H9 (cell line): ENCODE results near the gene SGIP1. TPM values are rescaled to one million over a fixed set of nuclear protein-coding genes. Genes with fewer than 3 reads are reported as not detected.

Source experiments
- DNase-seq: peaks from one replicate; pipeline ENCODE4 v3.0.0-alpha.2; 2017
- H2AFZ ChIP-seq: one replicate; pipeline ENCODE4 v1.6.1; 2013; ENCODE audit warnings: mild to moderate bottlenecking, low read length, control low read depth, moderate library complexity
- H2AK5ac ChIP-seq: 2 replicates; pipeline ENCODE4 v1.6.1; 2013; ENCODE audit warnings: low read length, control low read depth, mixed read lengths; ENCODE audit not compliant: insufficient read length
- H2BK120ac ChIP-seq: one replicate; pipeline ENCODE4 v1.6.1; 2013; ENCODE audit warnings: low read depth, mild to moderate bottlenecking, low read length, control low read depth, inconsistent platforms; ENCODE audit not compliant: poor library complexity, severe bottlenecking
- H2BK12ac ChIP-seq: 2 replicates; pipeline ENCODE4 v1.6.1; 2013; ENCODE audit warnings: low read length, control low read depth, mixed read lengths, low read depth; ENCODE audit not compliant: insufficient read length
- H2BK15ac ChIP-seq: 2 replicates; pipeline ENCODE4 v1.6.1; 2013; ENCODE audit warnings: low read depth, low read length, control low read depth
- H2BK20ac ChIP-seq: one replicate; pipeline ENCODE4 v1.6.1; 2013; ENCODE audit warnings: low read depth, mild to moderate bottlenecking, low read length, control low read depth, inconsistent platforms; ENCODE audit not compliant: poor library complexity, severe bottlenecking
- H2BK5ac ChIP-seq: 2 replicates; pipeline ENCODE4 v1.6.1; 2013; ENCODE audit warnings: low read length, control low read depth, mixed read lengths; ENCODE audit not compliant: insufficient read length
- H3K14ac ChIP-seq: 2 replicates; pipeline ENCODE4 v1.6.1; 2013; ENCODE audit warnings: low read length, control low read depth; ENCODE audit not compliant: insufficient read depth
- H3K18ac ChIP-seq: 2 replicates; pipeline ENCODE4 v1.6.1; 2013; ENCODE audit warnings: low read depth, mild to moderate bottlenecking, mixed read lengths, low read length, control low read depth; ENCODE audit not compliant: insufficient read length
- H3K23ac ChIP-seq: 2 replicates; pipeline ENCODE4 v1.6.1; 2013; ENCODE audit warnings: low read length, control low read depth, mixed read lengths, low read depth; ENCODE audit not compliant: insufficient read length
- H3K23me2 ChIP-seq: 2 replicates; pipeline ENCODE4 v1.6.1; 2013; ENCODE audit warnings: low read depth, mild to moderate bottlenecking, mixed read lengths, low read length, control low read depth; ENCODE audit not compliant: insufficient read length, poor library complexity, severe bottlenecking
- H3K27ac ChIP-seq: 2 replicates; pipeline ENCODE4 v1.5.1; 2013; ENCODE audit warnings: low read length, control low read depth, mixed read lengths, low read depth; ENCODE audit not compliant: insufficient read length
- H3K27me3 ChIP-seq: 2 replicates; pipeline ENCODE4 v1.6.1; 2013; ENCODE audit warnings: low read length, control low read depth, inconsistent platforms; ENCODE audit not compliant: insufficient read depth
- H3K4ac ChIP-seq: 2 replicates; pipeline ENCODE4 v1.6.1; 2013; ENCODE audit warnings: low read depth, mild to moderate bottlenecking, control low read depth, inconsistent platforms, low read length, moderate library complexity
- H3K4me1 ChIP-seq: 2 replicates; pipeline ENCODE4 v1.6.1; 2013; ENCODE audit warnings: low read length, control low read depth, inconsistent platforms; ENCODE audit not compliant: insufficient read depth
- H3K4me2 ChIP-seq: 2 replicates; pipeline ENCODE4 v1.6.1; 2013; ENCODE audit warnings: low read length, control low read depth, mixed read lengths; ENCODE audit not compliant: insufficient read length, insufficient read depth
- H3K56ac ChIP-seq: 2 replicates; pipeline ENCODE4 v1.6.1; 2013; ENCODE audit warnings: low read depth, mild to moderate bottlenecking, mixed read lengths, low read length, control low read depth; ENCODE audit not compliant: insufficient read length
- H3K79me1 ChIP-seq: 2 replicates; pipeline ENCODE4 v1.6.1; 2013; ENCODE audit warnings: low read depth, mild to moderate bottlenecking, moderate library complexity, low read length, control low read depth, inconsistent platforms; ENCODE audit not compliant: insufficient read depth, poor library complexity, severe bottlenecking
- H3K79me2 ChIP-seq: 2 replicates; pipeline ENCODE4 v1.6.1; 2013; ENCODE audit warnings: low read length, control low read depth, inconsistent platforms; ENCODE audit not compliant: insufficient read depth
- H3K9ac ChIP-seq: 2 replicates; pipeline ENCODE4 v1.6.1; 2013; ENCODE audit warnings: low read length, control low read depth, mixed read lengths; ENCODE audit not compliant: insufficient read length; ENCODE audit errors: extremely low read depth
- H3K9me3 ChIP-seq: one replicate; pipeline ENCODE4 v1.6.1; 2013; ENCODE audit warnings: low read depth, low read length, inconsistent platforms; ENCODE audit not compliant: control insufficient read depth
- H3T11ph ChIP-seq: one replicate; pipeline ENCODE4 v1.6.1; 2013; ENCODE audit warnings: mild to moderate bottlenecking, low read length, control low read depth, inconsistent platforms
- H4K20me1 ChIP-seq: one replicate; pipeline ENCODE4 v1.6.1; 2013; ENCODE audit not compliant: control insufficient read depth, insufficient read length, insufficient read depth
- H4K5ac ChIP-seq: 2 replicates; pipeline ENCODE4 v1.6.1; 2013; ENCODE audit warnings: low read depth, mild to moderate bottlenecking, mixed read lengths, low read length, control low read depth; ENCODE audit not compliant: insufficient read length
- H4K8ac ChIP-seq: replicated peaks from 2 replicates; pipeline ENCODE4 v1.6.1; 2013; ENCODE audit warnings: low read length, control low read depth, mixed read lengths, low read depth; ENCODE audit not compliant: insufficient read length
- H4K91ac ChIP-seq: 2 replicates; pipeline ENCODE4 v1.6.1; 2013; ENCODE audit warnings: low read depth, mild to moderate bottlenecking, moderate library complexity, mixed read lengths, low read length, control low read depth; ENCODE audit not compliant: insufficient read length
- H3K27ac Mint-ChIP-seq, 3 experiments: 2 replicates in 2 of 3; 3 replicates in 1 of 3; pipeline ENCODE4 v1.8.0; 2020 to 2021; ENCODE audit warnings: mixed read lengths in 3 of 3, mild to moderate bottlenecking in 1 of 3, moderate library complexity in 1 of 3
- H3K27me3 Mint-ChIP-seq: 2 replicates; pipeline ENCODE4 v1.8.0; 2021; ENCODE audit warnings: low read depth, mild to moderate bottlenecking, moderate library complexity, mixed read lengths
- H3K36me3 Mint-ChIP-seq, 3 experiments: 2 replicates in 2 of 3; 3 replicates in 1 of 3; pipeline ENCODE4 v1.8.0; 2020 to 2021; ENCODE audit warnings: low read depth in 3 of 3, mixed read lengths in 3 of 3; ENCODE audit not compliant: insufficient read depth in 1 of 3
- H3K4me1 Mint-ChIP-seq, 2 experiments: 2 replicates each; pipeline ENCODE4 v1.8.0; 2020; ENCODE audit warnings: mixed read lengths in 2 of 2
- H3K4me3 Mint-ChIP-seq, 2 experiments: 2 replicates in 1 of 2; 3 replicates in 1 of 2; pipeline ENCODE4 v1.8.0; 2020 to 2021; ENCODE audit warnings: mild to moderate bottlenecking in 2 of 2, mixed read lengths in 2 of 2, moderate library complexity in 1 of 2
- H3K9me3 Mint-ChIP-seq, 2 experiments: 2 replicates in 1 of 2; 3 replicates in 1 of 2; pipeline ENCODE4 v1.8.0; 2020; ENCODE audit warnings: mild to moderate bottlenecking in 2 of 2, mixed read lengths in 2 of 2, moderate library complexity in 1 of 2
- WGBS: extraction: QIAGEN DNeasy Blood & Tissue Kit; methylation state at CpG from one replicate; pipeline ENCODE4 v1.1.7; 2013; ENCODE audit warnings: missing lambda C conversion rate, low lambda C conversion rate, mixed read lengths; ENCODE audit not compliant: insufficient read length; ENCODE audit errors: extremely low coverage; 5-methylcytosine and 5-hydroxymethylcytosine counted together
- total RNA-seq: library from RNA; stranded (reverse); gene quantifications from 2 replicates; pipeline ENCODE4 v1.2.1, GENCODE V29; 2021
- TF ChIP-seq, protein P1 (sequence below): fragments of 200-600 bp; sonication (generic); conservative IDR thresholded peaks from 3 replicates; pipeline ENCODE4 v1.8.0; 2021; ENCODE audit warnings: antibody characterized with exemption, mild to moderate bottlenecking

SGIP1 gene
- total RNA-seq, 1 experiment from 2014 or later, result 1.5 TPM

DNA sequence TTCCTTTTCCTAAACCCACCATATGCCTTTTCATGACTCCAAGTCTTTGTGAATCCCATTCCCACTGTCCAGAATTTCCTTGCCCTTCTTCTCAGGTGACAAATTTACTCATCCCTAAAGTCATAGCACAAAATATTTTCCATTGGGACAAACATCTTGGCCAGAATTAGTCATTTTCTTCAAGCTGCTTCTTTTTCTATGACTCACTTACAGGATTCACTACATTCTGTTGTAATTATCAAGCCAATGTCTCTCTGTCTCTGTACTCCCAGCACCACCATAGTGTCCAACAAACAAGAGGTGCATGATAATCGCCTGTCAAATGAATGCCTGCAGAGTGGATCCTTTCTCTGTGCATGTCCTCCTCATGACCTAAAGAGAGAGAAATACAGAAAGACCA lies 37.8 kb downstream of the SGIP1 start:
- H4K20me1 ChIP-seq, result no peaks in the 10 kb centered on the region
- no peak overlapping the region for H2AK5ac ChIP-seq
- no peak overlapping the region; a peak in 1 of 7 replicates for H3K27ac Mint-ChIP-seq
- H3K27me3 ChIP-seq, result no peaks in the 10 kb centered on the region
- H3T11ph ChIP-seq, result no peak overlapping the region
- no peak overlapping the region for H3K4me3 Mint-ChIP-seq
- H3K4me1 Mint-ChIP-seq, result peaks cover 0 to 6% of the 10 kb centered on the region in 2 experiments; a peak in 1 of 4 replicates
- H3K36me3 Mint-ChIP-seq, result no peaks in the 10 kb centered on the region
- no peaks in the 10 kb centered on the region for H3K79me2 ChIP-seq
- no peaks in the 10 kb centered on the region for H3K9me3 ChIP-seq
- peaks cover 2% of the 10 kb centered on the region; the same call in 1 of the 2 replicates for H3K4me1 ChIP-seq
- no peak overlapping the region for H3K56ac ChIP-seq
- H3K9me3 Mint-ChIP-seq, result no peaks in the 10 kb centered on the region; a peak in 1 of 5 replicates
- H2BK12ac ChIP-seq, result no peak overlapping the region
- H3K9ac ChIP-seq, result no peak overlapping the region
- no peak overlapping the region for H3K27ac ChIP-seq
- H2AFZ ChIP-seq, result no peak overlapping the region
- H2BK5ac ChIP-seq, result no peak overlapping the region
- no peak overlapping the region for H3K18ac ChIP-seq
- DNase-seq, result no peak
- H4K8ac ChIP-seq, result no peak overlapping the region
- WGBS, result no CpG with 5 or more reads among the region's 1 CpG
- H3K27me3 Mint-ChIP-seq, result no peaks in the 10 kb centered on the region
- no peaks in the 10 kb centered on the region for H3K23me2 ChIP-seq
- no peak overlapping the region for H3K14ac ChIP-seq
- H3K23ac ChIP-seq, result no peak overlapping the region
- no peaks in the 10 kb centered on the region for H3K79me1 ChIP-seq
- no peak overlapping the region for H4K5ac ChIP-seq
- H3K4me2 ChIP-seq, result no peak overlapping the region
- H2BK20ac ChIP-seq, result no peak overlapping the region
- TF ChIP-seq, protein P1, sequence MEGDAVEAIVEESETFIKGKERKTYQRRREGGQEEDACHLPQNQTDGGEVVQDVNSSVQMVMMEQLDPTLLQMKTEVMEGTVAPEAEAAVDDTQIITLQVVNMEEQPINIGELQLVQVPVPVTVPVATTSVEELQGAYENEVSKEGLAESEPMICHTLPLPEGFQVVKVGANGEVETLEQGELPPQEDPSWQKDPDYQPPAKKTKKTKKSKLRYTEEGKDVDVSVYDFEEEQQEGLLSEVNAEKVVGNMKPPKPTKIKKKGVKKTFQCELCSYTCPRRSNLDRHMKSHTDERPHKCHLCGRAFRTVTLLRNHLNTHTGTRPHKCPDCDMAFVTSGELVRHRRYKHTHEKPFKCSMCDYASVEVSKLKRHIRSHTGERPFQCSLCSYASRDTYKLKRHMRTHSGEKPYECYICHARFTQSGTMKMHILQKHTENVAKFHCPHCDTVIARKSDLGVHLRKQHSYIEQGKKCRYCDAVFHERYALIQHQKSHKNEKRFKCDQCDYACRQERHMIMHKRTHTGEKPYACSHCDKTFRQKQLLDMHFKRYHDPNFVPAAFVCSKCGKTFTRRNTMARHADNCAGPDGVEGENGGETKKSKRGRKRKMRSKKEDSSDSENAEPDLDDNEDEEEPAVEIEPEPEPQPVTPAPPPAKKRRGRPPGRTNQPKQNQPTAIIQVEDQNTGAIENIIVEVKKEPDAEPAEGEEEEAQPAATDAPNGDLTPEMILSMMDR, result no peak
- no peak overlapping the region for H2BK120ac ChIP-seq
- H3K4ac ChIP-seq, result no peak overlapping the region
- no peak overlapping the region for H2BK15ac ChIP-seq
- H4K91ac ChIP-seq, result no peak overlapping the region
